ENCODE measurements around the gene KCNA1. TPM values are rescaled to one million over a fixed set of nuclear protein-coding genes. Genes with fewer than 3 reads are reported as not detected.

KCNA1 gene
- total and polyA plus RNA-seq, 2 donors (not counting 3 experiments of a cell fraction or from before 2014, with no cell fraction given), result not detected

- no peaks in the 10 kb centered on the region for H3K79me2 ChIP-seq (ENCODE audit: control insufficient read depth, insufficient read depth, low read length)
- CTCF ChIA-PET, result interaction anchor here (0.6 kb wide), 1 partner anchor 101 kb away, joined by 4 read pairs; no protein-coding TSS in a partner anchor
Measured at GRCh38 chr12:4957761-4958160, 48.1 kb downstream of the KCNA1 start.

GRCh38 chr12:4958697-4959375 is 49.1 kb downstream of the KCNA1 start:
- no peak overlapping the region for H3K27ac ChIP-seq (ENCODE audit: insufficient read depth, low read depth, low read length)
- CTCF ChIA-PET, result no interaction called here
- no peaks in the 10 kb centered on the region for H3K9me1 ChIP-seq (replicated peaks; ENCODE audit: control insufficient read depth, extremely low read depth, insufficient read depth, low read length)
- no peaks in the 10 kb centered on the region for H3K79me2 ChIP-seq (ENCODE audit: control insufficient read depth, insufficient read depth, low read length)
- H3K4me2 ChIP-seq (ENCODE audit: insufficient read depth, low read length), result no peak overlapping the region
- H2AFZ ChIP-seq (ENCODE audit: low read depth, low read length), result no peak overlapping the region
- dilution Hi-C loops (cut with MboI; ENCODE audit: extremely low pct_ligation_motif_present, low sequenced_read_pairs) (no loop called here), intact Hi-C loops (cut with micrococcal nuclease) (no loop called here)
- no peaks in the 10 kb centered on the region for H3K27me3 ChIP-seq (ENCODE audit: control insufficient read depth in 2 of 2, insufficient read depth in 2 of 2, low read length in 2 of 2)
- no peaks in the 10 kb centered on the region for H3K4me1 ChIP-seq (ENCODE audit: control insufficient read depth, extremely low read depth, insufficient read depth, low read length)
- no peaks in the 10 kb centered on the region for H3K36me3 ChIP-seq (ENCODE audit: control insufficient read depth in 2 of 2, extremely low read depth in 1 of 2, insufficient read depth in 2 of 2, low read length in 2 of 2)
- H3K9ac ChIP-seq (replicated peaks; ENCODE audit: extremely low read depth, insufficient read depth, low read length), result no peak overlapping the region
- TF ChIP-seq JUN (IDR thresholded peaks at IDR 0.05; ENCODE audit: borderline replicate concordance, insufficient read depth, insufficient read length, low read depth) (no peak), FOS (IDR thresholded peaks at IDR 0.05; ENCODE audit: borderline replicate concordance, insufficient read depth, low read length) (no peak)
- BruUV-seq (replicated peaks), result no TSS peak
- no peak for FAIRE-seq
- H3K9me3 ChIP-seq (replicated peaks; ENCODE audit: control insufficient read depth, insufficient read depth, low read length), result no peaks in the 10 kb centered on the region
- no peak overlapping the region for H3K4me3 ChIP-seq (replicated peaks in 1 of 3; ENCODE audit: insufficient read depth in 1 of 3, low read depth in 1 of 3, low read length in 3 of 3)
- POLR2A ChIA-PET, result no interaction called here
- no peak for DNase-seq (ENCODE audit: low read depth, low spot score)
- no peaks in the 10 kb centered on the region for H4K20me1 ChIP-seq (replicated peaks; ENCODE audit: control insufficient read depth, extremely low read depth, insufficient read depth, low read length)

More at GRCh38 chr12:4957761-4958160, 48.1 kb downstream of the KCNA1 start:
- no peaks in the 10 kb centered on the region for H3K27me3 ChIP-seq (ENCODE audit: control insufficient read depth in 2 of 2, insufficient read depth in 2 of 2, low read length in 2 of 2)
- H3K4me1 ChIP-seq (ENCODE audit: control insufficient read depth, extremely low read depth, insufficient read depth, low read length), result no peaks in the 10 kb centered on the region
- no peak overlapping the region for H3K9ac ChIP-seq (replicated peaks; ENCODE audit: extremely low read depth, insufficient read depth, low read length)
- no peak for TF ChIP-seq FOS (IDR thresholded peaks at IDR 0.05; ENCODE audit: borderline replicate concordance, insufficient read depth, low read length)
- BruUV-seq (replicated peaks), result no TSS peak
- H3K4me2 ChIP-seq (ENCODE audit: insufficient read depth, low read length), result no peak overlapping the region
- dilution Hi-C loops (cut with MboI; ENCODE audit: extremely low pct_ligation_motif_present, low sequenced_read_pairs), result no loop called here
- no peak overlapping the region for H2AFZ ChIP-seq (ENCODE audit: low read depth, low read length)
- H3K36me3 ChIP-seq (ENCODE audit: control insufficient read depth in 2 of 2, extremely low read depth in 1 of 2, insufficient read depth in 2 of 2, low read length in 2 of 2), result no peaks in the 10 kb centered on the region
- no peak overlapping the region for H3K27ac ChIP-seq (ENCODE audit: insufficient read depth, low read depth, low read length)
- no peak overlapping the region for H3K4me3 ChIP-seq (replicated peaks in 1 of 3; ENCODE audit: insufficient read depth in 1 of 3, low read depth in 1 of 3, low read length in 3 of 3)
- H3K9me1 ChIP-seq (replicated peaks; ENCODE audit: control insufficient read depth, extremely low read depth, insufficient read depth, low read length), result no peaks in the 10 kb centered on the region
- no peaks in the 10 kb centered on the region for H4K20me1 ChIP-seq (replicated peaks; ENCODE audit: control insufficient read depth, extremely low read depth, insufficient read depth, low read length)
- no peaks in the 10 kb centered on the region for H3K9me3 ChIP-seq (replicated peaks; ENCODE audit: control insufficient read depth, insufficient read depth, low read length)
- POLR2A ChIA-PET, result no interaction called here
- intact Hi-C loops (cut with micrococcal nuclease), result no loop called here
- no peak for FAIRE-seq
- DNase-seq (ENCODE audit: low read depth, low spot score), result no peak
